ENCODE data around the gene DPP10.

Gene DPP10

GRCh38 chr2:114762376-114762775, 319.9 kb downstream of the DPP10 start:
- no peak for TF ChIP-seq CTCF (IDR thresholded peaks at IDR 0.05)

GRCh38 chr2:114762986-114763385, 320.5 kb downstream of the DPP10 start:
- no peak for TF ChIP-seq CTCF (IDR thresholded peaks at IDR 0.05)

- no peak for TF ChIP-seq CTCF (IDR thresholded peaks at IDR 0.05)
These were observed 326.7 kb downstream of the DPP10 start for GRCh38 chr2:114769110-114769509.

GRCh38 chr2:114769991-114770390, 327.6 kb downstream of the DPP10 start:
- TF ChIP-seq CTCF (IDR thresholded peaks at IDR 0.05), result no peak

GRCh38 chr2:114784046-114784445, 341.6 kb downstream of the DPP10 start:
- TF ChIP-seq CTCF (IDR thresholded peaks at IDR 0.05), result no peak

GRCh38 chr2:114784890-114785583, 342.6 kb downstream of the DPP10 start:
- no peak for TF ChIP-seq CTCF (IDR thresholded peaks at IDR 0.05)

GRCh38 chr2:114786901-114787300, 344.5 kb downstream of the DPP10 start:
- TF ChIP-seq CTCF (IDR thresholded peaks at IDR 0.05), result no peak

GRCh38 chr2:114787486-114787885, 345.0 kb downstream of the DPP10 start:
- no peak for TF ChIP-seq CTCF (IDR thresholded peaks at IDR 0.05)
